CD14-positive monocyte (primary cell): ENCODE measurements around the gene ACTRT3. TPM values are rescaled to one million over a fixed set of nuclear protein-coding genes. Genes with fewer than 3 reads are reported as not detected.
"Not testable (repeated sequence)": the region's sequence is repeated elsewhere in the genome, so short reads cannot be mapped to it uniquely, and the experiment has no call there.

Source experiments
- DNase-seq, 3 donors: peaks; one replicate each; pipeline ENCODE4 v3.0.0-alpha.2; 2011 to 2022
- H2AFZ ChIP-seq: 2 replicates; pipeline ENCODE4 v1.6.0; 2012; ENCODE audit warnings: mild to moderate bottlenecking, low read depth, low read length, inconsistent platforms; ENCODE audit not compliant: insufficient read depth, poor library complexity, severe bottlenecking
- H3K27ac ChIP-seq, 2 donors: 1 replicate in 1 of 2; 2 replicates in 1 of 2; pipeline ENCODE4 v1.5.1; 2012 to 2013; ENCODE audit warnings: low read length in 2 of 2, control low read depth in 1 of 2, inconsistent platforms in 1 of 2, low read depth in 1 of 2, mild to moderate bottlenecking in 1 of 2
- H3K27me3 ChIP-seq, 2 donors: one replicate each; pipeline versions ENCODE4 v1.6.0 to v1.6.1; 2011 to 2013; ENCODE audit warnings: low read length in 2 of 2; ENCODE audit not compliant: control insufficient read depth in 2 of 2, insufficient read depth in 2 of 2
- H3K36me3 ChIP-seq, 2 donors: replicated peaks in 1 of 2; 1 replicate in 1 of 2; 2 replicates in 1 of 2; pipeline versions ENCODE4 v1.5.1 to v1.6.1; 2012 to 2013; ENCODE audit warnings: low read length in 2 of 2, control low read depth in 1 of 2, inconsistent platforms in 1 of 2, mild to moderate bottlenecking in 1 of 2; ENCODE audit not compliant: insufficient read depth in 2 of 2, control insufficient read depth in 1 of 2
- H3K4me1 ChIP-seq, 2 donors: 1 replicate in 1 of 2; 2 replicates in 1 of 2; pipeline versions ENCODE4 v1.5.1 to v1.6.1; 2012 to 2013; ENCODE audit warnings: low read length in 2 of 2, control low read depth in 1 of 2, inconsistent platforms in 1 of 2, mild to moderate bottlenecking in 1 of 2, moderate library complexity in 1 of 2; ENCODE audit not compliant: insufficient read depth in 2 of 2, control insufficient read depth in 1 of 2
- H3K4me2 ChIP-seq: replicated peaks from 2 replicates; pipeline ENCODE3; 2012; ENCODE audit warnings: low read length, moderate library complexity, mild to moderate bottlenecking; ENCODE audit not compliant: poor library complexity, severe bottlenecking; ENCODE audit errors: extremely low read depth
- H3K4me3 ChIP-seq, 3 experiments: fragments of 200-600 bp in 1 of 3; sonication (generic) in 1 of 3; replicated peaks in 1 of 3; 1 replicate in 2 of 3; 2 replicates in 1 of 3; pipeline ENCODE4 v1.5.1; 2011 to 2013; ENCODE audit warnings: low read length in 3 of 3, mild to moderate bottlenecking in 3 of 3, control low read depth in 2 of 3, low read depth in 2 of 3, inconsistent platforms in 1 of 3, moderate library complexity in 1 of 3
- H3K79me2 ChIP-seq: 2 replicates; pipeline ENCODE4 v1.6.0; 2012; ENCODE audit warnings: mild to moderate bottlenecking, control low read depth, inconsistent platforms, low read length, moderate library complexity; ENCODE audit not compliant: insufficient read depth
- H3K9ac ChIP-seq: 2 replicates; pipeline ENCODE4 v1.6.0; 2017; ENCODE audit warnings: low read length, mild to moderate bottlenecking; ENCODE audit not compliant: insufficient read depth, poor library complexity, severe bottlenecking
- H3K9me3 ChIP-seq, 2 donors: replicated peaks in 1 of 2; 1 replicate in 1 of 2; 2 replicates in 1 of 2; pipeline versions ENCODE4 v1.5.1 to v1.6.1; 2012 to 2013; ENCODE audit warnings: low read length in 2 of 2, control low read depth in 1 of 2; ENCODE audit not compliant: control insufficient read depth in 1 of 2, insufficient read depth in 1 of 2
- H4K20me1 ChIP-seq: 2 replicates; pipeline ENCODE4 v1.6.0; 2012; ENCODE audit warnings: mild to moderate bottlenecking, low read length, control low read depth, moderate library complexity; ENCODE audit not compliant: insufficient read depth
- H3K27ac Mint-ChIP-seq, 7 donors: one replicate each; pipeline ENCODE4 v1.8.0; 2020; ENCODE audit warnings: mild to moderate bottlenecking in 7 of 7, mixed read lengths in 7 of 7, moderate library complexity in 6 of 7, inconsistent platforms in 2 of 7
- H3K27me3 Mint-ChIP-seq, 3 donors: one replicate each; pipeline ENCODE4 v1.8.0; 2021 to 2022; ENCODE audit warnings: low read depth in 3 of 3, mild to moderate bottlenecking in 3 of 3, mixed read lengths in 3 of 3, moderate library complexity in 3 of 3, inconsistent platforms in 1 of 3
- H3K36me3 Mint-ChIP-seq, 2 donors: one replicate each; pipeline ENCODE4 v1.8.0; 2020; ENCODE audit warnings: mixed read lengths in 2 of 2, inconsistent platforms in 1 of 2, mild to moderate bottlenecking in 1 of 2
- H3K4me1 Mint-ChIP-seq: one replicate; pipeline ENCODE4 v1.8.0; 2020; ENCODE audit warnings: mild to moderate bottlenecking, mixed read lengths
- H3K4me3 Mint-ChIP-seq, 2 donors: one replicate each; pipeline ENCODE4 v1.8.0; 2020; ENCODE audit warnings: mild to moderate bottlenecking in 2 of 2, mixed read lengths in 2 of 2, moderate library complexity in 1 of 2
- H3K9me3 Mint-ChIP-seq, 7 donors: one replicate each; pipeline ENCODE4 v1.8.0; 2020 to 2022; ENCODE audit warnings: mixed read lengths in 7 of 7, mild to moderate bottlenecking in 6 of 7, moderate library complexity in 6 of 7, inconsistent platforms in 2 of 7
- WGBS: methylation state at CpG from one replicate; pipeline ENCODE4 v1.1.5; 2013; ENCODE audit warnings: missing lambda C conversion rate; ENCODE audit not compliant: insufficient coverage; 5-methylcytosine and 5-hydroxymethylcytosine counted together
- intact Hi-C, 2 donors: fragments of 100-400 bp; cut with micrococcal nuclease; formaldehyde crosslinking; loops; one replicate each; pipeline versions ENCODE4 v1.15.0 to v1.15.1; 2023
- polyA plus RNA-seq, 3 donors: library from polyadenylated mRNA; depleted of rRNA in 1 of 3; unstranded in 2 of 3; stranded (reverse) in 1 of 3; fragments of 300-500 nt in 2 of 3; fragments of >200 nt in 1 of 3; fragmentation: Illumina TruSeq in 2 of 3; gene quantifications; 1 replicate in 2 of 3; 2 replicates in 1 of 3; pipeline ENCODE4 v1.2.3, GENCODE V29; 2012 to 2021
- TF ChIP-seq, protein P1 (sequence below): fragments of 200-600 bp; IDR thresholded peaks from one replicate; pipeline ENCODE4 v1.8.0; 2022; ENCODE audit warnings: antibody characterized with exemption, mild to moderate bottlenecking

The ACTRT3 gene
- polyA plus RNA-seq, 3 donors = 0.03 to 0.08 TPM; not detected in 1

GRCh38 chr3:169744366-169745054, 24.9 kb downstream of the ACTRT3 start:
- H3K36me3 Mint-ChIP-seq = no peaks in the 10 kb centered on the region
- intact Hi-C loops = no loop called here

DNA sequence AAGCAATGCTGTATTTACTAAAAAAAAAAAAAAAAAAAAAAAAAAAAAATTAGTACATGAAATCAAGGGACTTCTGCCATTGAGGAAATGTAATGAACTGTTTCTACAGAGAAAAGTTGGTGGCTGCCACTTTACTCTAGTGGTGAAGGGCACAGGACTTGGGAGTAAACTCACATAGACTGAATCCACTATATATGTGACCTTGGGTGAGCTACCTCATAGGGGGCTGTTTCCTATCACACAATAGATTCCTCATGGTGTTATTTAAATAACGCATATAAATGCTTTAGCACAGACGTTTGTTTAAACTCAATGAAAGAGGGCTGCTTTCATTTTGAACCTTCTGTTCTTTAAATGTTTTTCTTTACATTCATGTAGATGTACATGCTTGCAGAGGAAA, 30.3 kb downstream of the ACTRT3 start:
- Mint-ChIP-seq H3K9me3 (peaks cover 0 to 17% (median 4%) of the 10 kb centered on the region in 7 donors), H3K4me1 (no peaks in the 10 kb centered on the region), H3K27ac (no peak overlapping the region), H3K36me3 (no peaks in the 10 kb centered on the region), H3K27me3 (peaks cover 1 to 3% (median 2%) of the 10 kb centered on the region in 3 donors), H3K4me3 (no peak overlapping the region)
- TF ChIP-seq, protein P1, sequence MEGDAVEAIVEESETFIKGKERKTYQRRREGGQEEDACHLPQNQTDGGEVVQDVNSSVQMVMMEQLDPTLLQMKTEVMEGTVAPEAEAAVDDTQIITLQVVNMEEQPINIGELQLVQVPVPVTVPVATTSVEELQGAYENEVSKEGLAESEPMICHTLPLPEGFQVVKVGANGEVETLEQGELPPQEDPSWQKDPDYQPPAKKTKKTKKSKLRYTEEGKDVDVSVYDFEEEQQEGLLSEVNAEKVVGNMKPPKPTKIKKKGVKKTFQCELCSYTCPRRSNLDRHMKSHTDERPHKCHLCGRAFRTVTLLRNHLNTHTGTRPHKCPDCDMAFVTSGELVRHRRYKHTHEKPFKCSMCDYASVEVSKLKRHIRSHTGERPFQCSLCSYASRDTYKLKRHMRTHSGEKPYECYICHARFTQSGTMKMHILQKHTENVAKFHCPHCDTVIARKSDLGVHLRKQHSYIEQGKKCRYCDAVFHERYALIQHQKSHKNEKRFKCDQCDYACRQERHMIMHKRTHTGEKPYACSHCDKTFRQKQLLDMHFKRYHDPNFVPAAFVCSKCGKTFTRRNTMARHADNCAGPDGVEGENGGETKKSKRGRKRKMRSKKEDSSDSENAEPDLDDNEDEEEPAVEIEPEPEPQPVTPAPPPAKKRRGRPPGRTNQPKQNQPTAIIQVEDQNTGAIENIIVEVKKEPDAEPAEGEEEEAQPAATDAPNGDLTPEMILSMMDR = no peak
- Histone ChIP-seq H4K20me1 (no peaks in the 10 kb centered on the region), H3K4me1 (no peaks in the 10 kb centered on the region), H3K36me3 (no peaks in the 10 kb centered on the region), H3K9me3 (no peaks in the 10 kb centered on the region), H3K27me3 (no peaks in the 10 kb centered on the region), H3K4me2 (no peak overlapping the region), H2AFZ (no peak overlapping the region), H3K79me2 (no peaks in the 10 kb centered on the region), H3K27ac (no peak overlapping the region), H3K4me3 (no peak overlapping the region), H3K9ac (no peak overlapping the region)
- no peak for DNase-seq
- no CpG with 5 or more reads among the region's 2 CpGs for WGBS
- intact Hi-C loops = no loop called here

More at GRCh38 chr3:169744366-169745054, 24.9 kb downstream of the ACTRT3 start:
- WGBS = no CpG with 5 or more reads among the region's 1 CpG
- no peak overlapping the region for H2AFZ ChIP-seq
- Mint-ChIP-seq H3K27me3 (peaks cover 3 to 5% (median 3%) of the 10 kb centered on the region in 3 donors), H3K4me1 (peaks cover 4% of the 10 kb centered on the region), H3K27ac (no peak overlapping the region), H3K4me3 (no peak overlapping the region), H3K9me3 (no peaks in the 10 kb centered on the region)
- H4K20me1 ChIP-seq = no peaks in the 10 kb centered on the region
- H3K79me2 ChIP-seq = no peaks in the 10 kb centered on the region
- H3K36me3 ChIP-seq = no peaks in the 10 kb centered on the region
- no peak for DNase-seq
- H3K4me2 ChIP-seq = no peak overlapping the region
- TF ChIP-seq, protein P1 = no peak
- no peaks in the 10 kb centered on the region for H3K27me3 ChIP-seq
- no peak overlapping the region for H3K4me3 ChIP-seq
- no peaks in the 10 kb centered on the region for H3K9me3 ChIP-seq
- no peak overlapping the region for H3K27ac ChIP-seq
- no peaks in the 10 kb centered on the region for H3K4me1 ChIP-seq
- no peak overlapping the region for H3K9ac ChIP-seq

DNA sequence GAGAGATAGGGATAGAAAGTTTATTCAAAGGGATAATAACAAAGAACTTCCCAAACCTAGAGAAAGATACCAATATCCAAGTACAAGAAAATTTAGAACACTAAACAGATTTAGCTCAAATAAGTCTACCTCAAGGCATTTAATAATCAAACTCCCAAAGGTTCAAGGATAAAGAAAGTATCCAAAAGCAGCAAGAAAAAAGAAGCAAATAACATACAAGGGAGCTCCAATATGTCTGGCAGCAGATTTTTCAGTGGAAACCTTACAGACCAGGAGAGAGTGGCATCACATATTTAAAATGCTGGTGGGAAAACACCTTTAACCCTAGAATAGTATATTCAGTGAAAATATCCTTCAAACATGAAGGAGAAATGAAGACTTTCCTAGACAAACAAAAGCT, 37.5 kb downstream of the ACTRT3 start:
- H4K20me1 ChIP-seq, H3K36me3 Mint-ChIP-seq, H3K27ac ChIP-seq, intact Hi-C loops, H3K4me1 Mint-ChIP-seq, H3K27me3 Mint-ChIP-seq, H2AFZ ChIP-seq, H3K36me3 ChIP-seq, H3K4me1 ChIP-seq, H3K4me3 Mint-ChIP-seq, H3K9me3 ChIP-seq, H3K27me3 ChIP-seq, H3K9ac ChIP-seq, H3K79me2 ChIP-seq, H3K27ac Mint-ChIP-seq, DNase-seq, H3K4me3 ChIP-seq, H3K4me2 ChIP-seq: not testable (repeated sequence)
- peaks cover 5 to 41% (median 18%) of the 10 kb centered on the region in 7 donors for H3K9me3 Mint-ChIP-seq
